GM12878 (cell line): ENCODE results near the gene TAPBPL. TPM values are rescaled to one million over a fixed set of nuclear protein-coding genes. Genes with fewer than 3 reads are reported as not detected.

Experiments used
- ATAC-seq: fragments of 200-7000 bp; cut with Tn5 transposase; 3 replicates; pipeline ENCODE4 v1.9.1; 2020; ENCODE audit warnings: mild to moderate bottlenecking, moderate library complexity
- BruUV-seq: library from RNA; stranded (reverse); fragments of 400-500 nt; replicated peaks from 2 replicates; lab custom pipeline; 2021; lab: Mats Ljungman, UMichigan
- CTCF ChIA-PET: fragments of 300-600 bp; sonication (Branson Sonifier 250); formaldehyde crosslinking; extraction: SDS; loops from one replicate; lab custom pipeline; 2021; ENCODE audit warnings: inconsistent platforms; lab: Yijun Ruan, JAX
- POLR2A ChIA-PET: fragments of 350-600 bp; formaldehyde crosslinking; extraction: SDS; loops from one replicate; lab custom pipeline; 2021; ENCODE audit warnings: inconsistent platforms; lab: Charles Lee
- RAD21 ChIA-PET: fragments of 300-600 bp; sonication (Branson Sonifier 250); formaldehyde crosslinking; loops from one replicate; lab custom pipeline; 2023; ENCODE audit warnings: antibody characterized with exemption; ENCODE audit not compliant: unreplicated experiment; lab: Charles Lee
- SMC1A ChIA-PET: fragments of 300-600 bp; sonication (Branson Sonifier 250); formaldehyde crosslinking; loops from one replicate; lab custom pipeline; 2023; ENCODE audit not compliant: unreplicated experiment, uncharacterized antibody; lab: Charles Lee
- DNase-seq: peaks from one replicate; pipeline ENCODE4 v3.0.0-alpha.2; 2011; ENCODE audit warnings: low read depth, low spot score
- FAIRE-seq: peaks from 3 replicates; lab custom pipeline; 2011; peaks lifted over from hg19 to GRCh38; lab: Jason Lieb, UNC
- H2AFZ ChIP-seq: 2 replicates; pipeline ENCODE4 v1.6.0; 2011; ENCODE audit warnings: low read depth, low read length, control low read depth; ENCODE audit not compliant: control insufficient read depth
- H3K27ac ChIP-seq: 2 replicates; pipeline ENCODE4 v1.5.1; 2011; ENCODE audit warnings: control low read depth; ENCODE audit not compliant: control insufficient read depth, insufficient read depth
- H3K27me3 ChIP-seq, 2 experiments: replicated peaks in 1 of 2; 2 replicates each; pipeline versions ENCODE4 v1.6.0 to v1.6.1; 2011; ENCODE audit warnings: low read length in 1 of 2; ENCODE audit not compliant: control insufficient read depth in 2 of 2, insufficient read depth in 2 of 2
- H3K36me3 ChIP-seq, 2 experiments: 2 replicates each; pipeline ENCODE4 v1.5.1; 2011; ENCODE audit warnings: low read length in 1 of 2; ENCODE audit not compliant: control insufficient read depth in 2 of 2, insufficient read depth in 2 of 2
- H3K4me1 ChIP-seq: 2 replicates; pipeline ENCODE4 v1.6.1; 2011; ENCODE audit warnings: mild to moderate bottlenecking, low read length, moderate library complexity, mixed read lengths; ENCODE audit not compliant: control insufficient read depth, insufficient read depth
- H3K4me2 ChIP-seq: 2 replicates; pipeline ENCODE4 v1.6.0; 2011; ENCODE audit warnings: control low read depth; ENCODE audit not compliant: control insufficient read depth, insufficient read depth
- H3K4me3 ChIP-seq: fragments of 200-600 bp; sonication (generic); 2 replicates; pipeline ENCODE4 v1.5.1; 2016
- H3K79me2 ChIP-seq: 2 replicates; pipeline ENCODE4 v1.6.0; 2011; ENCODE audit warnings: low read length; ENCODE audit not compliant: control insufficient read depth, insufficient read depth
- H3K9ac ChIP-seq: 2 replicates; pipeline ENCODE4 v1.8.0; 2011; ENCODE audit warnings: low read length, control low read depth, mixed read lengths; ENCODE audit not compliant: control insufficient read depth, insufficient read depth
- H3K9me3 ChIP-seq: replicated peaks from 3 replicates; pipeline ENCODE4 v1.5.1; 2011; ENCODE audit warnings: mild to moderate bottlenecking, low read length; ENCODE audit not compliant: control insufficient read depth, insufficient read depth
- H4K20me1 ChIP-seq: 2 replicates; pipeline ENCODE4 v1.6.0; 2011; ENCODE audit not compliant: control insufficient read depth, insufficient read depth
- CBX5 ChIP-seq: sonication (generic); IDR thresholded peaks from 2 replicates; pipeline ENCODE4 v1.6.1; 2016; ENCODE audit warnings: low read depth, moderate library complexity, mild to moderate bottlenecking, inconsistent platforms
- CTCF ChIP-seq, 3 experiments: IDR thresholded peaks in 2 of 3; conservative IDR thresholded peaks in 1 of 3; 2 replicates each; pipeline ENCODE4 v1.5.1; 2011; ENCODE audit warnings: low read depth in 3 of 3, low read length in 3 of 3, mild to moderate bottlenecking in 3 of 3, control low read depth in 2 of 3, moderate library complexity in 2 of 3, inconsistent platforms in 1 of 3, mixed read lengths in 1 of 3; ENCODE audit not compliant: control insufficient read depth in 2 of 3, insufficient read depth in 1 of 3; ENCODE audit errors: extremely low read depth in 1 of 3
- HDAC2 ChIP-seq: fragments of 200-600 bp; sonication (generic); IDR thresholded peaks from 2 replicates; pipeline ENCODE4 v1.6.1; 2017
- IKZF1 ChIP-seq: fragments of 450-650 bp; conservative IDR thresholded peaks from 2 replicates; pipeline ENCODE4 v1.6.1; 2017; ENCODE audit warnings: antibody characterized with exemption, mild to moderate bottlenecking
- IRF5 ChIP-seq: fragments of 450-650 bp; IDR thresholded peaks from 2 replicates; pipeline ENCODE4 v1.6.1; 2017; ENCODE audit warnings: borderline replicate concordance
- KLF5 ChIP-seq: fragments of 450-650 bp; IDR thresholded peaks from 2 replicates; pipeline ENCODE4 v1.6.1; 2014; ENCODE audit warnings: mild to moderate bottlenecking; ENCODE audit not compliant: partially characterized antibody
- RFX5 ChIP-seq: IDR thresholded peaks from 2 replicates; pipeline ENCODE4 v1.6.1; 2011; ENCODE audit warnings: low read depth, low read length, improper control_type of control experiment
- SREBF1 ChIP-seq: IDR thresholded peaks from 2 replicates; pipeline ENCODE4 v1.6.1; 2012; ENCODE audit warnings: mild to moderate bottlenecking, low read length
- STAT1 ChIP-seq: fragments of 450-650 bp; conservative IDR thresholded peaks from 2 replicates; pipeline ENCODE4 v1.6.1; 2014; ENCODE audit warnings: antibody characterized with exemption, mild to moderate bottlenecking
- USF2 ChIP-seq: IDR thresholded peaks from 2 replicates; pipeline ENCODE4 v1.6.1; 2011; ENCODE audit warnings: low read depth, low read length, improper control_type of control experiment, borderline replicate concordance
- WRNIP1 ChIP-seq: IDR thresholded peaks from 2 replicates; pipeline ENCODE4 v1.6.1; 2011; ENCODE audit warnings: low read depth, low read length, improper control_type of control experiment, borderline replicate concordance
- ZBED1 ChIP-seq: IDR thresholded peaks from 2 replicates; pipeline ENCODE4 v1.6.1; 2016; ENCODE audit warnings: borderline replicate concordance
- ZBTB11 ChIP-seq: fragments of 450-650 bp; formaldehyde crosslinking; IDR thresholded peaks from 2 replicates; pipeline ENCODE4 v1.5.0; 2022; ENCODE audit warnings: mild to moderate bottlenecking, missing genetic modification characterization
- WGBS: methylation state at CpG from one replicate; pipeline ENCODE4 v1.1.6; 2016; ENCODE audit warnings: low lambda C conversion rate; ENCODE audit not compliant: insufficient replicate concordance, insufficient coverage; ENCODE audit errors: missing lambda C conversion rate; 5-methylcytosine and 5-hydroxymethylcytosine counted together
- in situ Hi-C: fragments of 300-500 bp; cut with MboI; formaldehyde crosslinking; loops from 9 replicates; pipeline ENCODE4 v1.14.3; 2018; ENCODE audit warnings: mixed read lengths
- intact Hi-C: fragments of 100-400 bp; cut with micrococcal nuclease; formaldehyde crosslinking; loops from one replicate; pipeline ENCODE4 v1.14.2; 2022; ENCODE audit not compliant: unreplicated experiment
- polyA plus RNA-seq, 11 experiments: library from polyadenylated mRNA; depleted of rRNA in 4 of 11; unstranded in 6 of 11; stranded (reverse) in 5 of 11; fragments of >200 nt; fragmentation: Nextera tagmentation in 4 of 11; fragmentation: Illumina TruSeq in 1 of 11; extraction: Ambion mirVana in 4 of 11; extraction: Trizol in 1 of 11; gene quantifications; 1 replicate in 1 of 11; 2 replicates in 10 of 11; pipeline versions ENCODE4 v1.2.1 to v1.2.3, GENCODE V29; 2011 to 2016; ENCODE audit warnings: inconsistent platforms in 2 of 11, missing spikeins in 2 of 11, low read depth in 1 of 11
- total RNA-seq, 4 experiments: library from RNA; depleted of rRNA in 3 of 4; stranded (reverse); fragments of >200 nt in 3 of 4; fragmentation: Illumina TruSeq in 1 of 4; extraction: Trizol in 1 of 4; gene quantifications; 2 replicates each; pipeline versions ENCODE4 v1.2.1 to v1.2.3, GENCODE V29; 2013 to 2021

Gene TAPBPL
- total and polyA plus RNA-seq, 10 of the 15 experiments (the other 5 are each of a cell fraction or from before 2014, with no cell fraction given) = 12.4 to 45.0 (median 29.9) TPM

GRCh38 chr12:6472491-6472890 lies 20.6 kb downstream of the TAPBPL start:
- FAIRE-seq (no peak), ATAC-seq (no peak), DNase-seq (no peak)
- no peaks in the 10 kb centered on the region for H3K9me3 ChIP-seq
- H3K4me3 ChIP-seq = no peak overlapping the region
- H2AFZ ChIP-seq = no peak overlapping the region
- POLR2A ChIA-PET = interaction anchor here (0.6 to 4.2 kb wide), 2 partner anchors 16 to 21 kb away, joined by 3 to 38 read pairs; partner anchors contain the start of gene TAPBPL
- RAD21 ChIA-PET = interaction anchor here (1.2 kb wide), 1 partner anchor 67 kb away, joined by 4 read pairs; no protein-coding TSS in a partner anchor
- 75% methylated on average over 11 of the region's 11 CpGs for WGBS
- CTCF ChIA-PET = interaction anchor here (2.1 to 5.6 kb wide), 2 partner anchors 12 to 65 kb away, joined by 5 to 73 read pairs; partner anchors contain the start of gene GAPDH
- no TSS peak for BruUV-seq
- H3K27me3 ChIP-seq = no peaks in the 10 kb centered on the region
- H4K20me1 ChIP-seq = no peaks in the 10 kb centered on the region
- SMC1A ChIA-PET = interaction anchor here (1.0 to 1.9 kb wide), 3 partner anchors 9 to 21 kb away, joined by 3 to 4 read pairs (median 3); no protein-coding TSS in a partner anchor
- TF ChIP-seq CBX5 (no peak), HDAC2 (no peak), STAT1 (no peak), IRF5 (no peak), ZBED1 (no peak), USF2 (no peak), SREBF1 (no peak), CTCF (IDR thresholded peaks at IDR 0.05 in 2 of 3, conservative IDR thresholded peaks at IDR 0.05 in 1 of 3; ENCODE audit: control insufficient read depth in 2 of 3, extremely low read depth in 1 of 3, insufficient read depth in 1 of 3, low read depth in 3 of 3, low read length in 3 of 3) (no peak), IKZF1 (no peak), KLF5 (no peak), RFX5 (no peak), ZBTB11 (no peak), WRNIP1 (no peak)
- peaks cover 31% of the 10 kb centered on the region for H3K79me2 ChIP-seq
- no peaks in the 10 kb centered on the region for H3K36me3 ChIP-seq
- H3K4me1 ChIP-seq = peaks cover 12% of the 10 kb centered on the region
- H3K9ac ChIP-seq = no peak overlapping the region
- intact Hi-C loops (no loop called here), in situ Hi-C loops (no loop called here)
- no peak overlapping the region for H3K27ac ChIP-seq
- H3K4me2 ChIP-seq = no peak overlapping the region
